Keratinocyte (primary cell): ENCODE results near the gene PLSCR1. TPM values are rescaled to one million over a fixed set of nuclear protein-coding genes. Genes with fewer than 3 reads are reported as not detected.

Experiments
- DNase-seq: peaks from one replicate; pipeline ENCODE4 v3.0.0-alpha.2; 2011; ENCODE audit warnings: low read depth, missing footprints, low spot score
- FAIRE-seq: peaks from 2 replicates; lab custom pipeline; 2011; peaks lifted over from hg19 to GRCh38; lab: Jason Lieb, UNC
- H2AFZ ChIP-seq: 2 replicates; pipeline ENCODE4 v1.6.0; 2012; ENCODE audit warnings: low read length, control low read depth, inconsistent platforms; ENCODE audit not compliant: control insufficient read depth
- H3K27ac ChIP-seq: 2 replicates; pipeline ENCODE4 v1.5.1; 2011; ENCODE audit warnings: low read length; ENCODE audit not compliant: control insufficient read depth, insufficient read depth
- H3K27me3 ChIP-seq: 3 replicates; pipeline ENCODE4 v1.6.0; 2011; ENCODE audit warnings: low read length; ENCODE audit not compliant: control insufficient read depth, insufficient read depth; ENCODE audit errors: extremely low read depth
- H3K36me3 ChIP-seq, 2 experiments: 2 replicates in 1 of 2; 3 replicates in 1 of 2; pipeline ENCODE4 v1.5.1; 2011; ENCODE audit warnings: low read length in 2 of 2, mild to moderate bottlenecking in 1 of 2; ENCODE audit not compliant: control insufficient read depth in 2 of 2, insufficient read depth in 2 of 2; ENCODE audit errors: extremely low read depth in 1 of 2
- H3K4me1 ChIP-seq: 3 replicates; pipeline ENCODE4 v1.5.1; 2011; ENCODE audit warnings: low read length; ENCODE audit not compliant: control insufficient read depth, insufficient read depth; ENCODE audit errors: extremely low read depth
- H3K4me2 ChIP-seq: 3 replicates; pipeline ENCODE4 v1.6.0; 2011; ENCODE audit warnings: low read depth, low read length; ENCODE audit not compliant: control insufficient read depth, insufficient read depth; ENCODE audit errors: extremely low read depth
- H3K4me3 ChIP-seq, 3 experiments: fragments of 200-600 bp in 1 of 3; sonication (generic) in 1 of 3; 2 replicates in 2 of 3; 3 replicates in 1 of 3; pipeline ENCODE4 v1.5.1; 2011 to 2016; ENCODE audit warnings: low read length in 3 of 3, mild to moderate bottlenecking in 3 of 3, control low read depth in 2 of 3, inconsistent platforms in 1 of 3, low read depth in 1 of 3, mixed read lengths in 1 of 3, mixed run types in 1 of 3, moderate library complexity in 1 of 3; ENCODE audit not compliant: control insufficient read depth in 2 of 3, insufficient read depth in 2 of 3; ENCODE audit errors: extremely low read depth in 1 of 3
- H3K79me2 ChIP-seq: 2 replicates; pipeline ENCODE4 v1.6.0; 2012; ENCODE audit warnings: low read length; ENCODE audit not compliant: control insufficient read depth, insufficient read depth
- H3K9ac ChIP-seq: 3 replicates; pipeline ENCODE4 v1.6.0; 2011; ENCODE audit warnings: low read length; ENCODE audit not compliant: control insufficient read depth, insufficient read depth; ENCODE audit errors: extremely low read depth
- H3K9me1 ChIP-seq: 3 replicates; pipeline ENCODE4 v1.6.0; 2011; ENCODE audit warnings: low read length; ENCODE audit not compliant: control insufficient read depth, insufficient read depth; ENCODE audit errors: extremely low read depth
- H3K9me3 ChIP-seq: 2 replicates; pipeline ENCODE4 v1.5.1; 2012; ENCODE audit warnings: low read depth, low read length; ENCODE audit not compliant: control insufficient read depth
- H4K20me1 ChIP-seq: 3 replicates; pipeline ENCODE4 v1.6.0; 2011; ENCODE audit warnings: low read length; ENCODE audit not compliant: control insufficient read depth, insufficient read depth; ENCODE audit errors: extremely low read depth
- CTCF ChIP-seq, 3 experiments: IDR thresholded peaks in 1 of 3; conservative IDR thresholded peaks in 1 of 3; optimal IDR thresholded peaks in 1 of 3; 2 replicates in 2 of 3; 3 replicates in 1 of 3; pipeline versions ENCODE3 to v1.5.1; 2011; ENCODE audit warnings: low read length in 3 of 3, mild to moderate bottlenecking in 3 of 3, moderate library complexity in 2 of 3, control low read depth in 1 of 3, inconsistent platforms in 1 of 3; ENCODE audit not compliant: insufficient read depth in 2 of 3; ENCODE audit errors: extremely low read depth in 1 of 3
- EZH2 ChIP-seq: IDR thresholded peaks from one replicate; pipeline ENCODE4 v1.6.1; 2012; ENCODE audit warnings: inconsistent platforms, mild to moderate bottlenecking, low read length, moderate library complexity
- dilution Hi-C: fragments of 300-500 bp; cut with MboI; formaldehyde crosslinking; loops from one replicate; pipeline ENCODE4 v1.7.0; 2020; ENCODE audit warnings: low sequenced_read_pairs; ENCODE audit not compliant: extremely low pct_ligation_motif_present
- polyA plus RNA-seq, 5 experiments: library from polyadenylated mRNA; depleted of rRNA in 3 of 5; stranded (reverse) in 3 of 5; stranded (forward) in 1 of 5; unstranded in 1 of 5; fragments of >200 nt; gene quantifications; 1 replicate in 1 of 5; 2 replicates in 3 of 5; 3 replicates in 1 of 5; pipeline versions ENCODE4 v1.2.1 to v1.2.3, GENCODE V29; 2011 to 2012; ENCODE audit warnings: missing spikeins in 2 of 5, low read depth in 1 of 5, low replicate concordance in 1 of 5

PLSCR1 gene
- polyA plus RNA-seq, 1 donor (not counting 4 experiments of a cell fraction or from before 2014, with no cell fraction given), result 77.6 TPM

- DNase-seq (no peak), FAIRE-seq (no peak)
- TF ChIP-seq EZH2 (no peak), CTCF (optimal IDR thresholded peaks at IDR 0.05 in 1 of 3, IDR thresholded peaks at IDR 0.05 in 1 of 3, conservative IDR thresholded peaks at IDR 0.05 in 1 of 3; ENCODE audit: extremely low read depth in 1 of 3, insufficient read depth in 2 of 3, low read length in 3 of 3) (no peak)
- Histone ChIP-seq H3K27ac (no peak overlapping the region), H3K9ac (no peak overlapping the region), H3K27me3 (no peaks in the 10 kb centered on the region), H3K4me3 (no peak overlapping the region), H3K9me3 (no peaks in the 10 kb centered on the region), H3K9me1 (no peaks in the 10 kb centered on the region), H3K36me3 (peaks cover 9 to 12% of the 10 kb centered on the region in 2 experiments), H2AFZ (no peak overlapping the region), H3K4me2 (no peak overlapping the region), H4K20me1 (no peaks in the 10 kb centered on the region), H3K4me1 (peaks cover 4% of the 10 kb centered on the region), H3K79me2 (peaks cover 33% of the 10 kb centered on the region)
- dilution Hi-C loops, result no loop called here
These were observed 12.0 kb downstream of the PLSCR1 start for GRCh38 chr3:146532406-146532805.

GRCh38 chr3:146530609-146531008 lies 13.8 kb downstream of the PLSCR1 start:
- Histone ChIP-seq H3K4me3 (no peak overlapping the region), H4K20me1 (no peaks in the 10 kb centered on the region)
- TF ChIP-seq EZH2 (no peak), CTCF (optimal IDR thresholded peaks at IDR 0.05 in 1 of 3, IDR thresholded peaks at IDR 0.05 in 1 of 3, conservative IDR thresholded peaks at IDR 0.05 in 1 of 3; ENCODE audit: extremely low read depth in 1 of 3, insufficient read depth in 2 of 3, low read length in 3 of 3) (no peak)

More at GRCh38 chr3:146530609-146531008, 13.8 kb downstream of the PLSCR1 start:
- no peaks in the 10 kb centered on the region for H3K27me3 ChIP-seq
- no peaks in the 10 kb centered on the region for H3K9me1 ChIP-seq
- no peak overlapping the region for H3K9ac ChIP-seq
- no peak for DNase-seq
- peaks cover 15% of the 10 kb centered on the region for H3K79me2 ChIP-seq
- H3K4me1 ChIP-seq, result no peaks in the 10 kb centered on the region
- dilution Hi-C loops, result no loop called here
- no peaks in the 10 kb centered on the region for H3K9me3 ChIP-seq
- FAIRE-seq, result no peak
- H3K27ac ChIP-seq, result no peak overlapping the region
- peaks cover 9 to 12% of the 10 kb centered on the region in 2 experiments for H3K36me3 ChIP-seq
- no peak overlapping the region for H2AFZ ChIP-seq
- no peak overlapping the region for H3K4me2 ChIP-seq
